ENCODE results near the gene SSC4D. TPM values are rescaled to one million over a fixed set of nuclear protein-coding genes. Genes with fewer than 3 reads are reported as not detected.

Gene SSC4D
- total and polyA plus RNA-seq, 9 of the 15 experiments (the other 6 are each of a cell fraction or from before 2014, with no cell fraction given), result 0.06 to 1.1 (median 0.85) TPM; not detected in 1

DNA sequence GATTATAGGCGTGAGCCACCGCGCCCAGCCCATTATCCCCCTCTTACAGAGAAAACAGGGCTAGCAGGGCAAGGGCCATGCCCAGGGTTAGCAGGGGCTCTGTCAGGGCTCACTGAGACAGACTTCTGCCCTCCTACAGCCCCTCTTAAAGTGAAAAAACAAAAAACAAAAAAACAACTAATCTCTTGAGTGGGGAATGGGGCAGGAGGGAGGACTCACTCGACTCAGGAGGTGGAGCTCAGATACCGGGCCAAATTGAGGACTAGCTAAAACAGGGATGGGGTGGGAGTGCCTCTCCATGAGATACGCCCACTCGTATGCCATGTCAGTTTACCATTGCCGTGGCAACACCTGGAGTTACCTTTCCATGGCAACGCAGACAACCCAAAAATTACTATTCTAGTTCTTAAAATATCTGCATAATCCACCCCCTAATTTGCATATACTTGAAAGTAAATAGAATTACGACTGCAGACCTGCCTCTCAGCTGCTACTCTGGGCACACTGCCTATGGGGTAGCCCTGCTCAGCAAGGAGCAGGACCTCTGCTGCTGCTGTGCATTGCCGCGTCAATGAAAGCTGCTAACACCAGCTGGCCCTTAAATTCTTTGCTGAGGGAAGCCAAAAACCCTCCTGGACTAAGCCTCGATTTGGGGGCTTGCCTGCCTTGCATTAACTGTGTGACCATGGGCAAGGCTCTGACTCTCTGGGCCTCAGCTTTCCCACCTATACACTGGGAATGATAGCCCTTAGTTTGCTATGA lies 13.4 kb downstream of the SSC4D start (continued):
- TF ChIP-seq, protein P1, sequence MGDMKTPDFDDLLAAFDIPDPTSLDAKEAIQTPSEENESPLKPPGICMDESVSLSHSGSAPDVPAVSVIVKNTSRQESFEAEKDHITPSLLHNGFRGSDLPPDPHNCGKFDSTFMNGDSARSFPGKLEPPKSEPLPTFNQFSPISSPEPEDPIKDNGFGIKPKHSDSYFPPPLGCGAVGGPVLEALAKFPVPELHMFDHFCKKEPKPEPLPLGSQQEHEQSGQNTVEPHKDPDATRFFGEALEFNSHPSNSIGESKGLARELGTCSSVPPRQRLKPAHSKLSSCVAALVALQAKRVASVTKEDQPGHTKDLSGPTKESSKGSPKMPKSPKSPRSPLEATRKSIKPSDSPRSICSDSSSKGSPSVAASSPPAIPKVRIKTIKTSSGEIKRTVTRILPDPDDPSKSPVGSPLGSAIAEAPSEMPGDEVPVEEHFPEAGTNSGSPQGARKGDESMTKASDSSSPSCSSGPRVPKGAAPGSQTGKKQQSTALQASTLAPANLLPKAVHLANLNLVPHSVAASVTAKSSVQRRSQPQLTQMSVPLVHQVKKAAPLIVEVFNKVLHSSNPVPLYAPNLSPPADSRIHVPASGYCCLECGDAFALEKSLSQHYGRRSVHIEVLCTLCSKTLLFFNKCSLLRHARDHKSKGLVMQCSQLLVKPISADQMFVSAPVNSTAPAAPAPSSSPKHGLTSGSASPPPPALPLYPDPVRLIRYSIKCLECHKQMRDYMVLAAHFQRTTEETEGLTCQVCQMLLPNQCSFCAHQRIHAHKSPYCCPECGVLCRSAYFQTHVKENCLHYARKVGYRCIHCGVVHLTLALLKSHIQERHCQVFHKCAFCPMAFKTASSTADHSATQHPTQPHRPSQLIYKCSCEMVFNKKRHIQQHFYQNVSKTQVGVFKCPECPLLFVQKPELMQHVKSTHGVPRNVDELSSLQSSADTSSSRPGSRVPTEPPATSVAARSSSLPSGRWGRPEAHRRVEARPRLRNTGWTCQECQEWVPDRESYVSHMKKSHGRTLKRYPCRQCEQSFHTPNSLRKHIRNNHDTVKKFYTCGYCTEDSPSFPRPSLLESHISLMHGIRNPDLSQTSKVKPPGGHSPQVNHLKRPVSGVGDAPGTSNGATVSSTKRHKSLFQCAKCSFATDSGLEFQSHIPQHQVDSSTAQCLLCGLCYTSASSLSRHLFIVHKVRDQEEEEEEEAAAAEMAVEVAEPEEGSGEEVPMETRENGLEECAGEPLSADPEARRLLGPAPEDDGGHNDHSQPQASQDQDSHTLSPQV (IDR thresholded peaks at IDR 0.05), result no peak
- peak; percentile 83; the same call in 1 of the 2 replicates for TF ChIP-seq ZNF263 (CRISPR knock-in tag; IDR thresholded peaks at IDR 0.05; ENCODE audit: borderline replicate concordance)
- no peak for TF ChIP-seq ZNF133 (CRISPR knock-in tag; IDR thresholded peaks at IDR 0.05)
- TF ChIP-seq LCOR (CRISPR knock-in tag; IDR thresholded peaks at IDR 0.05), result no peak
- no peak for TF ChIP-seq SIX5 (IDR thresholded peaks at IDR 0.05; ENCODE audit: borderline replicate concordance in 1 of 2, insufficient read depth in 1 of 2, low read depth in 1 of 2, low read length in 2 of 2)
- TF ChIP-seq, protein P2, sequence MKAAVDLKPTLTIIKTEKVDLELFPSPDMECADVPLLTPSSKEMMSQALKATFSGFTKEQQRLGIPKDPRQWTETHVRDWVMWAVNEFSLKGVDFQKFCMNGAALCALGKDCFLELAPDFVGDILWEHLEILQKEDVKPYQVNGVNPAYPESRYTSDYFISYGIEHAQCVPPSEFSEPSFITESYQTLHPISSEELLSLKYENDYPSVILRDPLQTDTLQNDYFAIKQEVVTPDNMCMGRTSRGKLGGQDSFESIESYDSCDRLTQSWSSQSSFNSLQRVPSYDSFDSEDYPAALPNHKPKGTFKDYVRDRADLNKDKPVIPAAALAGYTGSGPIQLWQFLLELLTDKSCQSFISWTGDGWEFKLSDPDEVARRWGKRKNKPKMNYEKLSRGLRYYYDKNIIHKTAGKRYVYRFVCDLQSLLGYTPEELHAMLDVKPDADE (conservative IDR thresholded peaks at IDR 0.05; ENCODE audit: control insufficient read depth, low read depth, low read length), result 0 out of 2 replicates have a peak, but pooled peaks have one; percentile 16
- TF ChIP-seq ZNF121 (CRISPR knock-in tag; conservative IDR thresholded peaks at IDR 0.05), result no peak
- TF ChIP-seq, protein P3, sequence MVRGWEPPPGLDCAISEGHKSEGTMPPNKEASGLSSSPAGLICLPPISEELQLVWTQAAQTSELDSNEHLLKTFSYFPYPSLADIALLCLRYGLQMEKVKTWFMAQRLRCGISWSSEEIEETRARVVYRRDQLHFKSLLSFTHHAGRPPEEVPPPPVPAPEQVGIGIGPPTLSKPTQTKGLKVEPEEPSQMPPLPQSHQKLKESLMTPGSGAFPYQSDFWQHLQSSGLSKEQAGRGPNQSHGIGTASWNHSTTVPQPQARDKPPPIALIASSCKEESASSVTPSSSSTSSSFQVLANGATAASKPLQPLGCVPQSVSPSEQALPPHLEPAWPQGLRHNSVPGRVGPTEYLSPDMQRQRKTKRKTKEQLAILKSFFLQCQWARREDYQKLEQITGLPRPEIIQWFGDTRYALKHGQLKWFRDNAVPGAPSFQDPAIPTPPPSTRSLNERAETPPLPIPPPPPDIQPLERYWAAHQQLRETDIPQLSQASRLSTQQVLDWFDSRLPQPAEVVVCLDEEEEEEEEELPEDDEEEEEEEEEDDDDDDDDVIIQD (CRISPR knock-in tag; IDR thresholded peaks at IDR 0.05), result no peak
- TF ChIP-seq, protein P4, sequence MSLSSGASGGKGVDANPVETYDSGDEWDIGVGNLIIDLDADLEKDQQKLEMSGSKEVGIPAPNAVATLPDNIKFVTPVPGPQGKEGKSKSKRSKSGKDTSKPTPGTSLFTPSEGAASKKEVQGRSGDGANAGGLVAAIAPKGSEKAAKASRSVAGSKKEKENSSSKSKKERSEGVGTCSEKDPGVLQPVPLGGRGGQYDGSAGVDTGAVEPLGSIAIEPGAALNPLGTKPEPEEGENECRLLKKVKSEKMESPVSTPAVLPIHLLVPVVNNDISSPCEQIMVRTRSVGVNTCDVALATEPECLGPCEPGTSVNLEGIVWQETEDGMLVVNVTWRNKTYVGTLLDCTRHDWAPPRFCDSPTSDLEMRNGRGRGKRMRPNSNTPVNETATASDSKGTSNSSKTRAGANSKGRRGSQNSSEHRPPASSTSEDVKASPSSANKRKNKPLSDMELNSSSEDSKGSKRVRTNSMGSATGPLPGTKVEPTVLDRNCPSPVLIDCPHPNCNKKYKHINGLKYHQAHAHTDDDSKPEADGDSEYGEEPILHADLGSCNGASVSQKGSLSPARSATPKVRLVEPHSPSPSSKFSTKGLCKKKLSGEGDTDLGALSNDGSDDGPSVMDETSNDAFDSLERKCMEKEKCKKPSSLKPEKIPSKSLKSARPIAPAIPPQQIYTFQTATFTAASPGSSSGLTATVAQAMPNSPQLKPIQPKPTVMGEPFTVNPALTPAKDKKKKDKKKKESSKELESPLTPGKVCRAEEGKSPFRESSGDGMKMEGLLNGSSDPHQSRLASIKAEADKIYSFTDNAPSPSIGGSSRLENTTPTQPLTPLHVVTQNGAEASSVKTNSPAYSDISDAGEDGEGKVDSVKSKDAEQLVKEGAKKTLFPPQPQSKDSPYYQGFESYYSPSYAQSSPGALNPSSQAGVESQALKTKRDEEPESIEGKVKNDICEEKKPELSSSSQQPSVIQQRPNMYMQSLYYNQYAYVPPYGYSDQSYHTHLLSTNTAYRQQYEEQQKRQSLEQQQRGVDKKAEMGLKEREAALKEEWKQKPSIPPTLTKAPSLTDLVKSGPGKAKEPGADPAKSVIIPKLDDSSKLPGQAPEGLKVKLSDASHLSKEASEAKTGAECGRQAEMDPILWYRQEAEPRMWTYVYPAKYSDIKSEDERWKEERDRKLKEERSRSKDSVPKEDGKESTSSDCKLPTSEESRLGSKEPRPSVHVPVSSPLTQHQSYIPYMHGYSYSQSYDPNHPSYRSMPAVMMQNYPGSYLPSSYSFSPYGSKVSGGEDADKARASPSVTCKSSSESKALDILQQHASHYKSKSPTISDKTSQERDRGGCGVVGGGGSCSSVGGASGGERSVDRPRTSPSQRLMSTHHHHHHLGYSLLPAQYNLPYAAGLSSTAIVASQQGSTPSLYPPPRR (CRISPR knock-in tag; IDR thresholded peaks at IDR 0.05; ENCODE audit: borderline replicate concordance), result no peak
- TF ChIP-seq ZNF583 (CRISPR knock-in tag; IDR thresholded peaks at IDR 0.05), result no peak
- TF ChIP-seq CREBBP (IDR thresholded peaks at IDR 0.05; ENCODE audit: low read depth, low read length), result no peak
- TF ChIP-seq BRCA1 (IDR thresholded peaks at IDR 0.05), result no peak
- 0 out of 2 replicates have a peak, but pooled peaks have one; percentile 45 for TF ChIP-seq BRCA1 (CRISPR knock-in tag; IDR thresholded peaks at IDR 0.05)

Measured in K562 (cell line).